ENCODE results near the gene GSE1.

DNA sequence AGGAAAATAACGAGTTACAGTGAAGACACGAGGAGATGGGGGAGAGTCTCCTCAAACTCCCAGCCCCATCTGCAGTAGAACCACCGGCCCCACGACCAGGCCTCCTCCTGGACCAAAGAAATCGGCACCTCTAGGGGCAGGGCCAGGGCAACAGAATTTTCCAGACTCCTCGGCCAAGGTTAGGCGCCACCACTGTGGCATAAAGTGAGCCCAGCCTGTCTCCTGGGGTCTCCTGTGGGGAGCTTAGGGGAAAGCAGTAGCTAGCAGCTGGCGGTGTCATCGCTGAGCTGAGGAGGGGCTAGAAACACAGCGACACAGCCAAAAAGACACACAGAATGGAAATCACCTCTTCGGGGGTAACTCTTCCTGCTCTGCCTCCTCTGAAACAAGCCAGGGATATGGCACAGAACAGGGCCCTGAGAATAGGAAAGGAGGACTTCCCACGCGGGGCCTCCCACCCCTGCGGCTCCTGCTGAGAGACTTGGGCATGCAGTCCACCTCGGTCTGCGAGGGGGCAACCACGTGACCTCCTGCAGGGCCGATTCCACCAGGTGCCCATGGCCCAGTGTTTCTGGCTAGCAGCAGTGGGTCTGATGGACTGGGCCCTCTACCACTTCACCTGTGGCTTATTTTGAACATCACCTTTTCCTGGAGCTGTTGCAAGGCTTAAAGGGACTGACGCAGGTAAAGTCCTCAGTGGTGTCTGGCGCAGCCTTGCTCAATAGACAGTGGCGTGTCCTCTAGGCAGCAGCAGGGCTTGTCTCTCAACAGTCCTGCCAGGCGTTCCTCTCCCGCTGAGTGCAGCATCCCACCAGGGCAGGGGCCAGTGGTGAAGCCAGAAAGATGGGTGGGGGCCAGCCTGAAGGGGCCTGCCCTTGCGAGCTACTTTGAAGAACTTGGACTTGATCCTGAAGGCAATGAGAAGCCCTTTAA is 82.3 kb downstream of the GSE1 start:
- TF ChIP-seq POLR2A (IDR thresholded peaks at IDR 0.05; ENCODE audit: low read depth, low read length) = no peak
- TF ChIP-seq POLR2AphosphoS5 (IDR thresholded peaks at IDR 0.05; ENCODE audit: low read depth, low read length) = no peak
- TF ChIP-seq TAF1 (IDR thresholded peaks at IDR 0.05; ENCODE audit: borderline replicate concordance, low read depth, low read length) = no peak

Measured in GM12892 (cell line).